Smooth muscle cell (in vitro differentiated cells): ENCODE measurements around the gene PRDM16. TPM values are rescaled to one million over a fixed set of nuclear protein-coding genes. Genes with fewer than 3 reads are reported as not detected.

Experiments used
- DNase-seq: peaks from one replicate; lab custom pipeline; 2025; ENCODE audit not compliant: unreplicated experiment; lab: John Stamatoyannopoulos, UW
- H2AFZ ChIP-seq: fragments of 200-600 bp; sonication (generic); 2 replicates; pipeline ENCODE4 v1.6.0; 2016; ENCODE audit warnings: antibody characterized with exemption, low read depth, mild to moderate bottlenecking
- H3F3A ChIP-seq: fragments of 200-600 bp; sonication (generic); 2 replicates; pipeline ENCODE4 v1.6.0; 2017; ENCODE audit warnings: antibody characterized with exemption, low read depth
- H3K27ac ChIP-seq: fragments of 200-600 bp; sonication (generic); 2 replicates; pipeline ENCODE4 v1.5.1; 2016; ENCODE audit warnings: low read depth, mild to moderate bottlenecking
- H3K27me3 ChIP-seq: fragments of 200-600 bp; sonication (generic); 2 replicates; pipeline ENCODE4 v1.6.1; 2016; ENCODE audit warnings: low read depth, mild to moderate bottlenecking
- H3K36me3 ChIP-seq: fragments of 200-600 bp; sonication (generic); 2 replicates; pipeline ENCODE4 v1.5.1; 2016; ENCODE audit warnings: low read depth
- H3K4me1 ChIP-seq: fragments of 200-600 bp; sonication (generic); 2 replicates; pipeline ENCODE4 v1.5.1; 2016; ENCODE audit warnings: low read depth
- H3K4me2 ChIP-seq: fragments of 200-600 bp; sonication (generic); 2 replicates; pipeline ENCODE4 v1.6.0; 2016; ENCODE audit warnings: mild to moderate bottlenecking
- H3K4me3 ChIP-seq: fragments of 200-600 bp; sonication (generic); 2 replicates; pipeline ENCODE4 v1.5.1; 2016; ENCODE audit warnings: mild to moderate bottlenecking
- H3K79me2 ChIP-seq: fragments of 200-600 bp; sonication (generic); 2 replicates; pipeline ENCODE4 v1.6.0; 2016; ENCODE audit warnings: low read depth, mild to moderate bottlenecking
- H3K9ac ChIP-seq: fragments of 200-600 bp; sonication (generic); 2 replicates; pipeline ENCODE4 v1.6.0; 2016; ENCODE audit warnings: low read depth
- H3K9me3 ChIP-seq: fragments of 200-600 bp; sonication (generic); replicated peaks from 2 replicates; pipeline ENCODE4 v1.5.1; 2016; ENCODE audit warnings: low read depth
- H4K20me1 ChIP-seq: fragments of 200-600 bp; sonication (generic); 2 replicates; pipeline ENCODE4 v1.6.0; 2016; ENCODE audit warnings: low read depth
- CTCF ChIP-seq: fragments of 200-600 bp; sonication (generic); IDR thresholded peaks from 2 replicates; pipeline ENCODE4 v1.5.1; 2017; ENCODE audit warnings: borderline replicate concordance, mild to moderate bottlenecking, antibody characterized with exemption; ENCODE audit not compliant: insufficient read depth, poor library complexity, severe bottlenecking
- WGBS: methylation state at CpG from one replicate; pipeline ENCODE4 v1.1.7; 2016; ENCODE audit warnings: low lambda C conversion rate; 5-methylcytosine and 5-hydroxymethylcytosine counted together
- polyA plus RNA-seq: library from polyadenylated mRNA; unstranded; fragments of >200 nt; fragmentation: Nextera tagmentation; extraction: Ambion mirVana; gene quantifications from 2 replicates; pipeline ENCODE4 v1.2.1, GENCODE V29; 2016
- total RNA-seq: library from RNA; depleted of rRNA; stranded (reverse); fragments of >200 nt; gene quantifications from 2 replicates; pipeline ENCODE4 v1.2.3, GENCODE V29; 2014

Gene PRDM16
- total and polyA plus RNA-seq, 2 experiments from 2014 or later = 0.72 to 1.3 TPM

GRCh38 chr1:3250624-3251023 is 181.6 kb downstream of the PRDM16 start:
- Histone ChIP-seq H3K79me2 (no peaks in the 10 kb centered on the region), H3K27me3 (peaks cover 18% of the 10 kb centered on the region), H3K4me1 (peaks cover 30% of the 10 kb centered on the region), H3K9me3 (no peaks in the 10 kb centered on the region), H3K4me3 (no peak overlapping the region), H4K20me1 (no peaks in the 10 kb centered on the region), H3F3A (no peaks in the 10 kb centered on the region), H3K36me3 (no peaks in the 10 kb centered on the region), H3K9ac (no peak overlapping the region), H3K4me2 (no peak overlapping the region), H2AFZ (no peak overlapping the region), H3K27ac (no peak overlapping the region)
- no peak for TF ChIP-seq CTCF
- 83% methylated on average over 5 of the region's 5 CpGs for WGBS
- DNase-seq = no peak

DNA sequence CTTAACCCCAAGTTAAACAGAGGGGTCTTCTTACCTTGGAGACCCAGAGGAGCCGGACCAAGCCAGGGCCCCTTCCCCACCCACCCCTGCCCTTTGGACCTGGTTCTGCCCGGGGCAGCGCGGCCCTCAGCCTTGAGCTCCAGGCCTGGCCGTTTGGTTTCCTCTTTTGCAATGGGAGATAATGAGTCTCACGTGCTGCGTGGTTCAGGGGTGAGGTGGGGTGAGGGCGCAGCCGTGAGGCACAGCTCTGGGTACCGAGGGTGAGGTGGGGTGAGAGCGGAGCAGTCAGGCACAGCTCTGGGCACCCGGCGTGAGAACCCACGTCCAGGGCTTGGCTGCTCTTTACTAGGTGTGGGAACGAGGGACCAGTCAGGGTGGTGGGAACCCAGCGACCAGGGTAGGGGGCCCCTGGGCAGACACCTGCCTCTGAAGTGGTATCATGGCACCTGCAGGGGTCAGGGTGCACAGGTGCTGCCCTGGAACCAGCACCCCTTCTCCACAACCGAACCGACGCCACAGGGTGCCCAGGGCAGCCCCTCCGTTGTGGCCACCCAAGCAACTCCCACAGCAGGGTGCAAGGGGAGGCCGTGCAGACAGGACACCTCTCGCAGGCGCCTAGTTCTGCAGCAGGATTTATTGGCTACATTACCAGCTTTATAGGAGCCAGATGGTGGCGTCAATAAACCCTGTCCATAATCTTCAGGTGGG is 182.2 kb downstream of the PRDM16 start:
- H3K4me3 ChIP-seq = no peak overlapping the region

GRCh38 chr1:3251807-3252428 is 182.9 kb downstream of the PRDM16 start:
- H3K4me1 ChIP-seq = peaks cover 30% of the 10 kb centered on the region
- H4K20me1 ChIP-seq = no peaks in the 10 kb centered on the region
- no peak overlapping the region for H3K4me2 ChIP-seq
- peaks cover 18% of the 10 kb centered on the region for H3K27me3 ChIP-seq
- no peak for TF ChIP-seq CTCF
- H3K9ac ChIP-seq = no peak overlapping the region
- H3K9me3 ChIP-seq = no peaks in the 10 kb centered on the region
- no peaks in the 10 kb centered on the region for H3F3A ChIP-seq
- no peaks in the 10 kb centered on the region for H3K36me3 ChIP-seq
- no peak overlapping the region for H3K27ac ChIP-seq
- no peak overlapping the region for H2AFZ ChIP-seq
- 86% methylated on average over 17 of the region's 17 CpGs for WGBS
- H3K79me2 ChIP-seq = no peaks in the 10 kb centered on the region
- no peak for DNase-seq
- no peak overlapping the region for H3K4me3 ChIP-seq

More for the DNA sequence above, 182.2 kb downstream of the PRDM16 start:
- Histone ChIP-seq H3K79me2 (no peaks in the 10 kb centered on the region), H3K9ac (no peak overlapping the region), H3K36me3 (no peaks in the 10 kb centered on the region), H3K9me3 (no peaks in the 10 kb centered on the region), H3F3A (no peaks in the 10 kb centered on the region), H4K20me1 (no peaks in the 10 kb centered on the region), H3K4me1 (peaks cover 30% of the 10 kb centered on the region), H3K27me3 (peaks cover 18% of the 10 kb centered on the region), H3K4me2 (no peak overlapping the region), H3K27ac (no peak overlapping the region), H2AFZ (no peak overlapping the region)
- TF ChIP-seq CTCF = no peak
- no peak for DNase-seq
- 90% methylated on average over 23 of the region's 24 CpGs for WGBS
